ENCODE measurements around the gene COL15A1.

Gene COL15A1

GRCh38 chr9:98916660-98917059, 27.0 kb upstream of the COL15A1 start:
- Histone ChIP-seq H3K36me3 (replicated peaks; ENCODE audit: insufficient read depth, low read length) (no peaks in the 10 kb centered on the region), H3K27ac (ENCODE audit: low read length) (no peak overlapping the region), H3K9me3 (replicated peaks; ENCODE audit: insufficient read depth, low read length) (no peaks in the 10 kb centered on the region), H3K9me2 (replicated peaks; ENCODE audit: insufficient read depth, low read length) (no peaks in the 10 kb centered on the region), H3F3A (ENCODE audit: insufficient read depth, low read length) (no peaks in the 10 kb centered on the region), H2AFZ (ENCODE audit: low read length) (no peak overlapping the region), H3K79me2 (ENCODE audit: low read length) (no peaks in the 10 kb centered on the region), H3K4me2 (ENCODE audit: low read depth, low read length) (no peak overlapping the region), H3K9ac (ENCODE audit: low read length) (no peak overlapping the region), H3K4me3 (ENCODE audit: low read length) (no peak overlapping the region), H3K27me3 (replicated peaks; ENCODE audit: insufficient read depth, low read length) (no peaks in the 10 kb centered on the region), H4K20me1 (ENCODE audit: insufficient read depth, low read length) (no peaks in the 10 kb centered on the region), H3K4me1 (ENCODE audit: low read length) (no peaks in the 10 kb centered on the region)
- no peak for TF ChIP-seq EZH2phosphoT487 (IDR thresholded peaks at IDR 0.05; ENCODE audit: low read length)
- no peak for DNase-seq

- no peak overlapping the region for H3K4me3 ChIP-seq (ENCODE audit: low read length)
- no peaks in the 10 kb centered on the region for H3K4me1 ChIP-seq (ENCODE audit: low read length)
- no peak overlapping the region for H3K4me2 ChIP-seq (ENCODE audit: low read depth, low read length)
- H2AFZ ChIP-seq (ENCODE audit: low read length) = no peak overlapping the region
- no peak overlapping the region for H3K27ac ChIP-seq (ENCODE audit: low read length)
- H3K27me3 ChIP-seq (replicated peaks; ENCODE audit: insufficient read depth, low read length) = no peaks in the 10 kb centered on the region
- H4K20me1 ChIP-seq (ENCODE audit: insufficient read depth, low read length) = no peaks in the 10 kb centered on the region
- no peaks in the 10 kb centered on the region for H3K36me3 ChIP-seq (replicated peaks; ENCODE audit: insufficient read depth, low read length)
- H3K9me3 ChIP-seq (replicated peaks; ENCODE audit: insufficient read depth, low read length) = no peaks in the 10 kb centered on the region
- H3F3A ChIP-seq (ENCODE audit: insufficient read depth, low read length) = no peaks in the 10 kb centered on the region
- no peak for DNase-seq
- no peaks in the 10 kb centered on the region for H3K79me2 ChIP-seq (ENCODE audit: low read length)
- no peaks in the 10 kb centered on the region for H3K9me2 ChIP-seq (replicated peaks; ENCODE audit: insufficient read depth, low read length)
- no peak overlapping the region for H3K9ac ChIP-seq (ENCODE audit: low read length)
- TF ChIP-seq EZH2 (optimal IDR thresholded peaks at IDR 0.05; ENCODE audit: low read depth, low read length) = no peak
- no peak for TF ChIP-seq CTCF (IDR thresholded peaks at IDR 0.05; ENCODE audit: low read length)
- TF ChIP-seq EZH2phosphoT487 (IDR thresholded peaks at IDR 0.05; ENCODE audit: low read length) = no peak
These were observed 25.8 kb upstream of the COL15A1 start for GRCh38 chr9:98917746-98918487.

GRCh38 chr9:98921732-98922131, 22.0 kb upstream of the COL15A1 start:
- no peaks in the 10 kb centered on the region for H3K27me3 ChIP-seq (replicated peaks; ENCODE audit: insufficient read depth, low read length)
- no peaks in the 10 kb centered on the region for H3K9me2 ChIP-seq (replicated peaks; ENCODE audit: insufficient read depth, low read length)
- H3K9me3 ChIP-seq (replicated peaks; ENCODE audit: insufficient read depth, low read length) = no peaks in the 10 kb centered on the region
- no peak overlapping the region for H2AFZ ChIP-seq (ENCODE audit: low read length)
- no peaks in the 10 kb centered on the region for H3K79me2 ChIP-seq (ENCODE audit: low read length)
- TF ChIP-seq EZH2 (optimal IDR thresholded peaks at IDR 0.05; ENCODE audit: low read depth, low read length) = no peak
- no peak for TF ChIP-seq CTCF (IDR thresholded peaks at IDR 0.05; ENCODE audit: low read length)
- TF ChIP-seq EZH2phosphoT487 (IDR thresholded peaks at IDR 0.05; ENCODE audit: low read length) = no peak
- no peaks in the 10 kb centered on the region for H4K20me1 ChIP-seq (ENCODE audit: insufficient read depth, low read length)
- H3K4me2 ChIP-seq (ENCODE audit: low read depth, low read length) = no peak overlapping the region
- no peak for DNase-seq
- H3K36me3 ChIP-seq (replicated peaks; ENCODE audit: insufficient read depth, low read length) = no peaks in the 10 kb centered on the region
- no peak overlapping the region for H3K9ac ChIP-seq (ENCODE audit: low read length)
- H3F3A ChIP-seq (ENCODE audit: insufficient read depth, low read length) = no peaks in the 10 kb centered on the region
- H3K27ac ChIP-seq (ENCODE audit: low read length) = no peak overlapping the region
- no peak overlapping the region for H3K4me3 ChIP-seq (ENCODE audit: low read length)
- H3K4me1 ChIP-seq (ENCODE audit: low read length) = no peaks in the 10 kb centered on the region
